GM20000 (cell line): ENCODE results near the gene C2orf69.
"Not testable (repeated sequence)": the region's sequence is repeated elsewhere in the genome, so short reads cannot be mapped to it uniquely, and the experiment has no call there.

ENCODE experiments used
- DNase-seq: peaks from one replicate; pipeline ENCODE4 v3.0.0; 2012; ENCODE audit warnings: low spot score
- TF ChIP-seq, protein P1 (sequence below): IDR thresholded peaks from 2 replicates; pipeline ENCODE4 v1.5.1; 2012; ENCODE audit warnings: mild to moderate bottlenecking, control low read depth; ENCODE audit errors: extremely low read depth, missing control alignments

C2orf69 gene

DNA sequence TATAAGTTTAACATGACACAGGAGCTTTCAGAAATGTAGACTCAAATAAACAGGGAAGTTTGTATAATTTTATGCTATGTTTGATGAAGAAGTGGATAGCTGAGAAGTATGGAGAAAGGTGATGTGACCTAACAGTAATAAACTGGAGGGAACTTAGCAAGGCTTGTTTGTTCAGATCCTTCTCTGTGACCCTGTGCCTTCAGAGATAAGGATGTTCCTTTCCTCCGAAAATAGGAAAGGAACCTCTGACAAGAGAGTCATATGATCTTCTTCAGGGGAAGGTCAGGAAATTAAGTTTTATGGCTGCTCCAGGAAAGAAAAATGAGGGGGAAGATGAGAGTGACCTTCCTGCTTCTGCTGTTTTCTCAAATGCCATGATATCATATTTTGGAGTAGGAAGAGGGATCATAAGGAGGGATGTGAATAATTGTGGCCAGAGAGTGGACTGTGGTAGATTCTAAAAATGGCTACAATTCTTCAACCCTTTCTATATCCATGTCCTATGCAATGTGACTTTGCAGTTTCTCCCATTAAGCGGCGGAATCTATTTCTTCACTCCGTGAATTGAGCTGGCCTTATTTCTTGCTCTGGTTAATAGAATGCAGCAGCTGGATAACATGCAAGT is 8.5 kb upstream of the C2orf69 start:
- TF ChIP-seq, protein P1, sequence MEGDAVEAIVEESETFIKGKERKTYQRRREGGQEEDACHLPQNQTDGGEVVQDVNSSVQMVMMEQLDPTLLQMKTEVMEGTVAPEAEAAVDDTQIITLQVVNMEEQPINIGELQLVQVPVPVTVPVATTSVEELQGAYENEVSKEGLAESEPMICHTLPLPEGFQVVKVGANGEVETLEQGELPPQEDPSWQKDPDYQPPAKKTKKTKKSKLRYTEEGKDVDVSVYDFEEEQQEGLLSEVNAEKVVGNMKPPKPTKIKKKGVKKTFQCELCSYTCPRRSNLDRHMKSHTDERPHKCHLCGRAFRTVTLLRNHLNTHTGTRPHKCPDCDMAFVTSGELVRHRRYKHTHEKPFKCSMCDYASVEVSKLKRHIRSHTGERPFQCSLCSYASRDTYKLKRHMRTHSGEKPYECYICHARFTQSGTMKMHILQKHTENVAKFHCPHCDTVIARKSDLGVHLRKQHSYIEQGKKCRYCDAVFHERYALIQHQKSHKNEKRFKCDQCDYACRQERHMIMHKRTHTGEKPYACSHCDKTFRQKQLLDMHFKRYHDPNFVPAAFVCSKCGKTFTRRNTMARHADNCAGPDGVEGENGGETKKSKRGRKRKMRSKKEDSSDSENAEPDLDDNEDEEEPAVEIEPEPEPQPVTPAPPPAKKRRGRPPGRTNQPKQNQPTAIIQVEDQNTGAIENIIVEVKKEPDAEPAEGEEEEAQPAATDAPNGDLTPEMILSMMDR, result no peak
- DNase-seq, result no peak

DNA sequence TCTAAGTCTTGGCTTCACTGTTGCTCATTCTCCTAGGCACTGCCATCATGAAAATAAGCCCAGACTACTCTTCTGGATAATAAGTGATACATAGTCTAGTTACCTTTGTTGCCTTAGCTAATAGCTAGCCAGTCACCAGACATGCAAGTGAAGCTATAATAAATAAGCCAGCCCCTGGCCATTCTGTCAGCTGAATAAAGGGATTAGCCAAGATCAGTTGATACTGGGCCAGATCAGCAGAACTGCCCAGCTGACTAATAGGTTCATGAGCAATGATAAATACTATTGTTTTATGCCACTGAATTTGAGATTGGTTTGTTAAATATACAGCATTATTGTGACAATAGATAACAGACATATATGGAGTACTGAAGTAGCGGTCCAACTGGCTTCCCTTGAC is 8.0 kb upstream of the C2orf69 start:
- DNase-seq, result no peak
- TF ChIP-seq, protein P1, result no peak

DNA sequence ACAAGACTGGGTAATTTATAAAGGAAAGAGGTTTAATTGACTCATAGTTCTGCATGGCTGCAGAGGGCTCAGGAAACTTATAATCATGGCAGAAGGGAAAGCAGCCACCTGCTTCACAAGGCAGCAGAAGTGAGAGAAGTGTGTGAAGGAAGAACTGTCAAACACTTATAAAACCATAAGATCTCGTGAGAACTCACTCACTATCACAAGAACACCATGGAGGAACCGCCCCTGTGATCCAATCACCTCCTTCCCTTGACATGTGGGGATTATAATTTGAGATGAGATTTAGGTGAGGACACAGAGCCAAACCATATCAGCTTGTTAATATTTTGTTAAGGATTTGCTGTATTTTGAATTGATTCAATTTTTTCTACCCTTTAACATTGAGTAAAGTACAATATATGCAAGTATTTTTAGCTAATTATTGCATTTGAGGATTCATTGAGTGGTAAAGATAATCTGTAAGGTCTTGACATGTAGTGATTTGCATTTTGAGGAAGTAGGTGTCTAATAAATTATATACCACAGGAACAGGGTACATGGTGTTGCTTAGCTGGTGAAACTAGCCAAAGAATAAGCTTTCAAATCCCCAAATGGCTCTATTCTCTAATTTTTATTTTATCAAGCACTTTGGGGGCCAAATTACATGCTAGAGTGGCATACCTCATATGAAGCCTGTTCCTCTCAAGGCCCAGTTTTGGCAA is 3.9 kb upstream of the C2orf69 start:
- DNase-seq, result no peak
- TF ChIP-seq, protein P1, result no peak

DNA sequence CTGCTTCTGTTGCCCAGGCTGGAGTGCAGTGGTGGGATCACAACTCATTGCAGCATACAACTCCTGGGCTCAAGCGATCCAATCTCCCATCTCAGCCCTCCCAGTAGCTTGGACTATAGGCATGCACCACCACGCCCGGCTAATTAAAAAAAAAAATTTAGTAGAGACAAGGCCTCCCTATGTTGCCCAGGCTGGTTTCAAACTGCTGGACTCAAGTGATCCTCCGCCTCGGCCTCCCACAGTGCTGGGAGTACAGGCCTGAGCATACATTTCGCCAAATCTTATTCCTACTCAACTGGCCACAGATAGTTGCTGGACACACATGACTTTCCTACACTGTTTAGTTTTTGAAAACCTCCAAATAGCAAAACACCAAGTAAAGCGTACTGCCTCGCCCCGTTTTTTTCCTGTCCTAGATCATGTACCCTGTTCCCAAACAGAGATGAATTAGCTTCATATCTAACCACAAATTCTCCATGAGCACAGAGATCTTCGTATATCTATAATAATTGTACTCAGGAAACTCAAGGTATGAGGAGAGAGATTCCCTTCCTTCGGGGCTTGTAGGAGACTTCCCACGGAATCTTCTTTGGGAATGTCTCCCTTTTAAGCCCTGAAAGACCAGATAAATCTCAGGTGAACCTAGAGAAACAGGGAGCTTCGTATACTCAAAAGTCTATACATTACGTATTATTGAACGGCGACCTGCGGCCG is 598 bp upstream of the C2orf69 start:
- DNase-seq, result no peak
- TF ChIP-seq, protein P1, result no peak

DNA sequence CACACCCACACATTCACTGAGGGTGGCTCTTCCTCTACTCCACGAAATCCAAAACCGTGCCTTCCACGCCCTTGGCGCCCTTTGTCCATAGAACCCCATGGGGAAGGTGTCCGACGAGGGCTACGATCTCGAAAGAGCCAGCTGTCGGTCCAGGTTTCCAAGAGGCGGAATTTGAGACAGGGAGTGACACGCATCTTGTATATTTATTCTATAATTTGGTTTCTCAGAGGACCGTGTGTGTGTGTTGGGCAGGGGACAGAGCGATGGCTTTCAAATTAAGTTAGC is 726 bp downstream of the C2orf69 start:
- TF ChIP-seq, protein P1, result no peak
- DNase-seq, result no peak

DNA sequence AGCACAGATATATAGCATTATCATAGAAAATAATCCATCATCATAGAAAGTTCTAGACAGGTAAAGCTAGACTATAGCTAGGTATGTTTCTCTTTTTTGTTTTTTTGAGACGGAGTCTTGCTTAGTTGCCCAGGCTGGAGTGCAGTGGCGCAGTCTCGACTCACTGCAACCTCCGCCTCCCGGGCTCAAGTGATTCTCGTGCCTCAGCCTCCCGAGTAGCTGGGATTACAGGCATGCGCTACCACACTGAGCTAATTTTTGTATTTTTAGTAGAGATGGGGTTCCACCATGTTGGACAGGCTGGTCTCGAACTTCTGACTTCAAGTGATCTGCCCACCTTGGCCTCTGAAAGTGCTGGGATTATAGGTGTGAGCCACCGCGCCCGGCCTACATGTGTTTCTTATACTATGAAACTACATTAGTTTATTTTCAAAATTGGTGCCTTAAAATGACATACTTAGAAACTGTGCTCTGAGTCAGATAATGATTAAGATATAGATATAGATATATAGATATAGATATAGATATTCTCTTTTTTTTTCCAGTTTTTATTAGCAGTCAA is 1.5 kb downstream of the C2orf69 start:
- DNase-seq, result not testable (repeated sequence)

DNA sequence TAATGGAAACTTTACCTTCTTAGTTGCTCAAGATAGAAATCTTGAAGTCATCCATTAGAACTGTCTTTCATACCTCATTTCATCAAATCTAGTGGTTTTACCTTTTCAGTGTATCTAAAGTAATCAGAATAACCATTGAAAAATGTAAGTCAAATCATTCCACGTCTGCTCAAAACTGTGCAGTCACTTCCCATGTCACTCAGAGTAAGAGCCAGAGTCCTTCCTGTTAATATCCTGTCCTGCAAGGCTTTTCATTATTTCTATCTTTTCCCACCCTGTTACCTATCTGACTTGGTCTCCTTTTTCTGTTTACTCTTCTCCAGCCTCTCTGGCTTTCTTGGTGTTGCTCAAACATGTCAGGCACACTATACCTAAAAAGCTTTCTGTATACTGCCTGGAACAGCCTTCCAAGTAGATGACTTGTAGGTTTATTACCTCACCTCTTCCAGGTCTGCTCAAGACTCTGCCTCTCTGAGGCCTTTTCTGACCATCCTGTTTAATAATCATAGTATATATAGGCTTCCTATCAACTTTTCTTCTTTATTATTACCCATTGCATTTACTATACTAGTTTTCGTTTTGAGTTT is 3.4 kb downstream of the C2orf69 start:
- TF ChIP-seq, protein P1, result no peak

More for the DNA sequence above, 3.4 kb downstream of the C2orf69 start:
- no peak for DNase-seq
